ENCODE results near the gene CEP78.

Gene CEP78

GRCh38 chr9:78306222-78307076 is 70.6 kb downstream of the CEP78 start:
- DNase-seq (ENCODE audit: low read depth in 2 of 3, low spot score in 2 of 3) = no peak

- no peak for DNase-seq (ENCODE audit: low read depth in 2 of 3, low spot score in 2 of 3)
Measured at GRCh38 chr9:78307360-78307759, 71.5 kb downstream of the CEP78 start.

- no peak for DNase-seq (ENCODE audit: low read depth in 2 of 3, low spot score in 2 of 3)
Measured at GRCh38 chr9:78309066-78309465, 73.2 kb downstream of the CEP78 start.

GRCh38 chr9:78311075-78311474 is 75.2 kb downstream of the CEP78 start:
- no peak for DNase-seq (ENCODE audit: low read depth in 2 of 3, low spot score in 2 of 3)

- no peak for DNase-seq (ENCODE audit: low read depth in 2 of 3, low spot score in 2 of 3)
Measured at GRCh38 chr9:78311886-78312524, 76.1 kb downstream of the CEP78 start.

GRCh38 chr9:78314550-78314949 is 78.7 kb downstream of the CEP78 start:
- DNase-seq (ENCODE audit: low read depth in 2 of 3, low spot score in 2 of 3) = no peak

- no peak for DNase-seq (ENCODE audit: low read depth in 2 of 3, low spot score in 2 of 3)
Measured at GRCh38 chr9:78314953-78315870, 79.3 kb downstream of the CEP78 start.

GRCh38 chr9:78316166-78316892 is 80.5 kb downstream of the CEP78 start:
- DNase-seq (ENCODE audit: low read depth in 2 of 3, low spot score in 2 of 3) = no peak

GRCh38 chr9:78319197-78320029 is 83.5 kb downstream of the CEP78 start:
- DNase-seq (ENCODE audit: low read depth in 2 of 3, low spot score in 2 of 3) = no peak

- DNase-seq (ENCODE audit: low read depth in 2 of 3, low spot score in 2 of 3) = no peak
Measured at GRCh38 chr9:78320030-78320693, 84.3 kb downstream of the CEP78 start.

- no peak for DNase-seq (ENCODE audit: low read depth in 2 of 3, low spot score in 2 of 3)
Measured at GRCh38 chr9:78320875-78321496, 85.1 kb downstream of the CEP78 start.

GRCh38 chr9:78321505-78321904 is 85.6 kb downstream of the CEP78 start:
- no peak for DNase-seq (ENCODE audit: low read depth in 2 of 3, low spot score in 2 of 3)

- DNase-seq (ENCODE audit: low read depth in 2 of 3, low spot score in 2 of 3) = no peak
Measured at GRCh38 chr9:78324068-78324650, 88.3 kb downstream of the CEP78 start.

GRCh38 chr9:78324682-78325081 is 88.8 kb downstream of the CEP78 start:
- no peak for DNase-seq (ENCODE audit: low read depth in 2 of 3, low spot score in 2 of 3)

- DNase-seq (ENCODE audit: low read depth in 2 of 3, low spot score in 2 of 3) = no peak
Measured at GRCh38 chr9:78325343-78325742, 89.5 kb downstream of the CEP78 start.

GRCh38 chr9:78325846-78326360 is 90.0 kb downstream of the CEP78 start:
- DNase-seq (ENCODE audit: low read depth in 2 of 3, low spot score in 2 of 3) = no peak

GRCh38 chr9:78326564-78326963 is 90.7 kb downstream of the CEP78 start:
- no peak for DNase-seq (ENCODE audit: low read depth in 2 of 3, low spot score in 2 of 3)
